Colonic mucosa (tissue), 4 donors: ENCODE results near the gene OBSCN. TPM values are rescaled to one million over a fixed set of nuclear protein-coding genes. Genes with fewer than 3 reads are reported as not detected.
A peak's percentile ranks its signal among the peaks of the same experiment; 100 is the strongest.

Experiments used
- DNase-seq: peaks from one replicate; pipeline ENCODE4 v3.0.0-alpha.2; 2020
- H3K27ac ChIP-seq: fragments of 200-600 bp; one replicate; pipeline ENCODE4 v1.8.0; 2021
- H3K27me3 ChIP-seq: fragments of 200-600 bp; one replicate; pipeline ENCODE4 v1.8.0; 2021
- H3K36me3 ChIP-seq: fragments of 200-600 bp; one replicate; pipeline ENCODE4 v1.8.0; 2021
- H3K4me1 ChIP-seq: fragments of 200-600 bp; one replicate; pipeline ENCODE4 v1.8.0; 2021; ENCODE audit warnings: mild to moderate bottlenecking
- H3K4me3 ChIP-seq: fragments of 200-600 bp; one replicate; pipeline ENCODE4 v1.8.0; 2021
- H3K9ac ChIP-seq, 2 donors: one replicate each; pipeline ENCODE4 v1.7.0; 2013; ENCODE audit warnings: control low read depth in 2 of 2, low read depth in 2 of 2, low read length in 2 of 2
- H3K9me3 ChIP-seq: fragments of 200-600 bp; one replicate; pipeline ENCODE4 v1.8.0; 2021
- intact Hi-C: fragments of 100-400 bp; cut with DNase I; formaldehyde crosslinking; loops from one replicate; pipeline ENCODE4 v1.14.1; 2022
- total RNA-seq, 2 donors: library from RNA; stranded (reverse); fragmentation: NEBNext Ultra II Directional in 1 of 2; extraction: Animal tissue kit (Norgen Biotek cat#: 25700) in 1 of 2; gene quantifications; one replicate each; pipeline ENCODE4 v1.2.1, GENCODE V29; 2021
- TF ChIP-seq, protein P1 (sequence below): fragments of 200-600 bp; IDR thresholded peaks from one replicate; pipeline ENCODE4 v1.8.0; 2022; ENCODE audit warnings: antibody characterized with exemption, mild to moderate bottlenecking
- donor health status: healthy.
- donor health status: DM: no; HTN: no; CAD: no.
- donor health status: DM: no; HTN: no; CAD: no.

OBSCN gene
- total RNA-seq, 2 donors from 2014 or later = 3.6 to 7.9 TPM

DNA sequence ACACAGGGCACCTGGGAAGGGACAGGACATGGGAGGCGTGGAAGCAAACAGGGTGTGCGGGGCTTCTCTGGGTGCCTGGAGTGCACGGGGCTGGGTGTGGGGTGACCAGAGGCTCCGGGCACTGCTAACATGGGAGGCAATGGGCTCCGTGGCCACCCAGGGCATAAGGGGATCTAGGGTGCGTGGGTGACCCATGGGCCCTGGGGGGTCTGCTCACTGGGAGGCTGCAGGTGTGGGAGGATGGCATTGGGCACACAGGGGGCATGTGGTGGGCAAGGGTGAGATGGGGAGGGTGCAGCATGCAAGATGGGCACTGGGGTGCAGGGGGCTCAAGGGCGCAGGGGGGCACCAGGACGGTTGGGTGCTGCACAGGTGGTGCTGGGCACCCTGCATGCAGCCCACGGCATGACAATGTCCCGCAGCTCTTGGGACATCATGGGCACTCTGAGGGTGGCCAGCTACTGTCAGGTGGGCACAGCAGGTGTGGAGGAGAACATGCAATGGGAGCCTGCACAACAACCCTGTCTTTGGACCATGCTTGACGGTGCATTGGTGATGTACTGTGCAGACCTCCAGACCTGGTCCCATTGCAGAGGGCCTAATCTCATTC lies 183.7 kb downstream of the OBSCN start:
- intact Hi-C loops = no loop called here
- no peak for DNase-seq
- H3K4me1 ChIP-seq = no peaks in the 10 kb centered on the region

GRCh38 chr1:228392111-228392936 lies 184.5 kb downstream of the OBSCN start:
- Histone ChIP-seq H3K4me3 (no peak overlapping the region), H3K27me3 (no peaks in the 10 kb centered on the region), H3K9ac (no peak overlapping the region), H3K36me3 (no peaks in the 10 kb centered on the region), H3K9me3 (no peaks in the 10 kb centered on the region), H3K4me1 (no peaks in the 10 kb centered on the region), H3K27ac (no peak overlapping the region)
- intact Hi-C loops = no loop called here
- TF ChIP-seq, protein P1, sequence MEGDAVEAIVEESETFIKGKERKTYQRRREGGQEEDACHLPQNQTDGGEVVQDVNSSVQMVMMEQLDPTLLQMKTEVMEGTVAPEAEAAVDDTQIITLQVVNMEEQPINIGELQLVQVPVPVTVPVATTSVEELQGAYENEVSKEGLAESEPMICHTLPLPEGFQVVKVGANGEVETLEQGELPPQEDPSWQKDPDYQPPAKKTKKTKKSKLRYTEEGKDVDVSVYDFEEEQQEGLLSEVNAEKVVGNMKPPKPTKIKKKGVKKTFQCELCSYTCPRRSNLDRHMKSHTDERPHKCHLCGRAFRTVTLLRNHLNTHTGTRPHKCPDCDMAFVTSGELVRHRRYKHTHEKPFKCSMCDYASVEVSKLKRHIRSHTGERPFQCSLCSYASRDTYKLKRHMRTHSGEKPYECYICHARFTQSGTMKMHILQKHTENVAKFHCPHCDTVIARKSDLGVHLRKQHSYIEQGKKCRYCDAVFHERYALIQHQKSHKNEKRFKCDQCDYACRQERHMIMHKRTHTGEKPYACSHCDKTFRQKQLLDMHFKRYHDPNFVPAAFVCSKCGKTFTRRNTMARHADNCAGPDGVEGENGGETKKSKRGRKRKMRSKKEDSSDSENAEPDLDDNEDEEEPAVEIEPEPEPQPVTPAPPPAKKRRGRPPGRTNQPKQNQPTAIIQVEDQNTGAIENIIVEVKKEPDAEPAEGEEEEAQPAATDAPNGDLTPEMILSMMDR = no peak
- DNase-seq = no peak

More for the DNA sequence above, 183.7 kb downstream of the OBSCN start:
- TF ChIP-seq, protein P1 = no peak
- Histone ChIP-seq H3K4me3 (no peak overlapping the region), H3K27ac (no peak overlapping the region), H3K36me3 (no peaks in the 10 kb centered on the region), H3K27me3 (no peaks in the 10 kb centered on the region), H3K9me3 (no peaks in the 10 kb centered on the region), H3K9ac (peak overlapping the region in 1 of 2 donors; percentile 4)

GRCh38 chr1:228393268-228393701 lies 185.4 kb downstream of the OBSCN start:
- DNase-seq = no peak

GRCh38 chr1:228393811-228394570 lies 186.1 kb downstream of the OBSCN start:
- no peak overlapping the region for H3K4me3 ChIP-seq
- peaks cover 2% of the 10 kb centered on the region for H3K36me3 ChIP-seq
- no peak overlapping the region for H3K27ac ChIP-seq
- H3K9me3 ChIP-seq = no peaks in the 10 kb centered on the region
- no peaks in the 10 kb centered on the region for H3K27me3 ChIP-seq
- DNase-seq = no peak
- TF ChIP-seq, protein P1 = no peak
- intact Hi-C loops = no loop called here
- H3K9ac ChIP-seq = no peak overlapping the region
- no peaks in the 10 kb centered on the region for H3K4me1 ChIP-seq

More at GRCh38 chr1:228393268-228393701, 185.4 kb downstream of the OBSCN start:
- H3K9me3 ChIP-seq = no peaks in the 10 kb centered on the region
- no peaks in the 10 kb centered on the region for H3K4me1 ChIP-seq
- H3K36me3 ChIP-seq = no peaks in the 10 kb centered on the region
- H3K9ac ChIP-seq = no peak overlapping the region
- TF ChIP-seq, protein P1 = peak; percentile 35
- no peak overlapping the region for H3K27ac ChIP-seq
- intact Hi-C loops = no loop called here
- no peaks in the 10 kb centered on the region for H3K27me3 ChIP-seq
- no peak overlapping the region for H3K4me3 ChIP-seq

GRCh38 chr1:228394571-228395394 lies 186.9 kb downstream of the OBSCN start:
- TF ChIP-seq, protein P1 = no peak
- Histone ChIP-seq H3K27ac (no peak overlapping the region), H3K4me3 (no peak overlapping the region), H3K4me1 (no peaks in the 10 kb centered on the region), H3K9me3 (no peaks in the 10 kb centered on the region), H3K9ac (no peak overlapping the region), H3K36me3 (peaks cover 5% of the 10 kb centered on the region), H3K27me3 (no peaks in the 10 kb centered on the region)
- no peak for DNase-seq
- intact Hi-C loops = no loop called here
